PC-3 (cell line): Measurements from ENCODE around the gene SMCR8.

ENCODE experiments used
- CTCF ChIP-seq: fragments of 300-600 bp; sonication (generic); conservative IDR thresholded peaks from 2 replicates; pipeline ENCODE4 v1.5.1; 2017; ENCODE audit warnings: antibody characterized with exemption, low read depth, mild to moderate bottlenecking, low read length
- EZH2 ChIP-seq: fragments of 300-600 bp; sonication (generic); IDR thresholded peaks from one replicate; pipeline ENCODE4 v1.6.1; 2017; ENCODE audit warnings: antibody characterized with exemption, mild to moderate bottlenecking, low read length; ENCODE audit not compliant: unreplicated experiment
- EZH2phosphoT487 ChIP-seq: fragments of 300-600 bp; sonication (generic); IDR thresholded peaks from 2 replicates; pipeline ENCODE4 v1.6.1; 2018; ENCODE audit warnings: mild to moderate bottlenecking, antibody characterized with exemption, low read length, borderline replicate concordance

- TF ChIP-seq CTCF (no peak), EZH2phosphoT487 (no peak), EZH2 (no peak)
Observed at GRCh38 chr17:18362698-18363100, 47.6 kb downstream of the SMCR8 start.
